Tibial artery (tissue), 4 donors: Measurements from ENCODE around the gene LMO3.
A peak's percentile ranks its signal among the peaks of the same experiment; 100 is the strongest.

Experiments
- DNase-seq, 2 donors: peaks; one replicate each; pipeline ENCODE4 v3.0.0-alpha.2; 2019
- H3K27ac ChIP-seq, 2 donors: fragments of 200-600 bp; sonication (generic) in 1 of 2; 1 replicate in 1 of 2; 2 replicates in 1 of 2; pipeline ENCODE4 v1.5.1; 2018 to 2019; ENCODE audit warnings: mild to moderate bottlenecking in 1 of 2
- H3K27me3 ChIP-seq, 2 donors: fragments of 200-600 bp; sonication (generic) in 1 of 2; one replicate each; pipeline versions ENCODE4 v1.5.1 to v1.6.0; 2016 to 2019
- H3K36me3 ChIP-seq, 3 donors: fragments of 200-600 bp; sonication (generic) in 2 of 3; one replicate each; pipeline ENCODE4 v1.5.1; 2016 to 2019; ENCODE audit warnings: mild to moderate bottlenecking in 2 of 3
- H3K4me1 ChIP-seq, 4 donors: fragments of 200-600 bp; sonication (generic) in 2 of 4; 1 replicate in 3 of 4; 2 replicates in 1 of 4; pipeline ENCODE4 v1.5.1; 2016 to 2019
- H3K4me3 ChIP-seq, 2 donors: fragments of 200-600 bp; sonication (generic) in 1 of 2; 1 replicate in 1 of 2; 2 replicates in 1 of 2; pipeline ENCODE4 v1.5.1; 2018 to 2019; ENCODE audit warnings: mild to moderate bottlenecking in 2 of 2
- H3K9me3 ChIP-seq, 3 donors: fragments of 200-600 bp; sonication (generic) in 1 of 3; one replicate each; pipeline ENCODE4 v1.5.1; 2016 to 2019
- CTCF ChIP-seq, 2 experiments: fragments of 200-600 bp in 1 of 2; fragments of 450-650 bp in 1 of 2; IDR thresholded peaks; one replicate each; pipeline ENCODE4 v1.5.1; 2017 to 2019; ENCODE audit warnings: antibody characterized with exemption in 2 of 2, mild to moderate bottlenecking in 1 of 2, moderate library complexity in 1 of 2
- intact Hi-C: fragments of 100-400 bp; cut with DNase I; formaldehyde crosslinking; loops from one replicate; pipeline ENCODE4 v1.15.0; 2023; ENCODE audit warnings: low total_unique reads

The LMO3 gene

GRCh38 chr12:16605642-16606116 is 283 bp downstream of the LMO3 start:
- H3K4me1 ChIP-seq: peaks cover 0 to 16% (median 5%) of the 10 kb centered on the region in 4 donors
- no peaks in the 10 kb centered on the region for H3K9me3 ChIP-seq
- DNase-seq: peak in 1 of 2 donors; percentile 34
- H3K36me3 ChIP-seq: no peaks in the 10 kb centered on the region
- TF ChIP-seq CTCF (IDR thresholded peaks at IDR 0.05): no peak
- H3K4me3 ChIP-seq: peak overlapping the region; percentile 50 to 51
- intact Hi-C loops: no loop called here
- H3K27me3 ChIP-seq: no peaks in the 10 kb centered on the region
- H3K27ac ChIP-seq: peak overlapping the region; percentile 63 to 65

- Histone ChIP-seq H3K36me3 (no peaks in the 10 kb centered on the region), H3K4me1 (peaks cover 0 to 16% (median 5%) of the 10 kb centered on the region in 4 donors), H3K9me3 (no peaks in the 10 kb centered on the region), H3K27me3 (no peaks in the 10 kb centered on the region), H3K27ac (peak overlapping the region; percentile 63 to 65), H3K4me3 (peak overlapping the region; percentile 50 to 51)
- intact Hi-C loops: no loop called here
- TF ChIP-seq CTCF (IDR thresholded peaks at IDR 0.05): no peak
- DNase-seq: no peak
These were observed 1.2 kb downstream of the LMO3 start for GRCh38 chr12:16604596-16605252.

- intact Hi-C loops: no loop called here
- DNase-seq: no peak
- Histone ChIP-seq H3K4me3 (peak overlapping the region; percentile 50 to 51), H3K27me3 (no peaks in the 10 kb centered on the region), H3K36me3 (no peaks in the 10 kb centered on the region), H3K4me1 (peaks cover 0 to 16% (median 5%) of the 10 kb centered on the region in 4 donors), H3K9me3 (no peaks in the 10 kb centered on the region), H3K27ac (no peak overlapping the region)
- TF ChIP-seq CTCF (IDR thresholded peaks at IDR 0.05): no peak
These were observed 1.9 kb downstream of the LMO3 start for GRCh38 chr12:16603916-16604575.

- no peaks in the 10 kb centered on the region for H3K36me3 ChIP-seq
- intact Hi-C loops: no loop called here
- H3K27me3 ChIP-seq: no peaks in the 10 kb centered on the region
- no peak overlapping the region for H3K27ac ChIP-seq
- H3K4me3 ChIP-seq: no peak overlapping the region
- TF ChIP-seq CTCF (IDR thresholded peaks at IDR 0.05): no peak
- peaks cover 0 to 16% (median 5%) of the 10 kb centered on the region in 4 donors for H3K4me1 ChIP-seq
- DNase-seq: no peak
- no peaks in the 10 kb centered on the region for H3K9me3 ChIP-seq
These were observed 2.6 kb downstream of the LMO3 start for GRCh38 chr12:16603260-16603915.

- no peak overlapping the region for H3K4me3 ChIP-seq
- H3K27me3 ChIP-seq: no peaks in the 10 kb centered on the region
- peaks cover 0 to 8% (median 0%) of the 10 kb centered on the region in 4 donors for H3K4me1 ChIP-seq
- no peak for DNase-seq
- intact Hi-C loops: no loop called here
- no peak for TF ChIP-seq CTCF (IDR thresholded peaks at IDR 0.05)
- no peak overlapping the region for H3K27ac ChIP-seq
- no peaks in the 10 kb centered on the region for H3K9me3 ChIP-seq
- no peaks in the 10 kb centered on the region for H3K36me3 ChIP-seq
These were observed 3.5 kb downstream of the LMO3 start for GRCh38 chr12:16602412-16602811.
